ENCODE results near the gene STAC.

The STAC gene, protein sequence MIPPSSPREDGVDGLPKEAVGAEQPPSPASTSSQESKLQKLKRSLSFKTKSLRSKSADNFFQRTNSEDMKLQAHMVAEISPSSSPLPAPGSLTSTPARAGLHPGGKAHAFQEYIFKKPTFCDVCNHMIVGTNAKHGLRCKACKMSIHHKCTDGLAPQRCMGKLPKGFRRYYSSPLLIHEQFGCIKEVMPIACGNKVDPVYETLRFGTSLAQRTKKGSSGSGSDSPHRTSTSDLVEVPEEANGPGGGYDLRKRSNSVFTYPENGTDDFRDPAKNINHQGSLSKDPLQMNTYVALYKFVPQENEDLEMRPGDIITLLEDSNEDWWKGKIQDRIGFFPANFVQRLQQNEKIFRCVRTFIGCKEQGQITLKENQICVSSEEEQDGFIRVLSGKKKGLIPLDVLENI

GRCh38 chr3:36380221-36381031, at the start of gene STAC:
Gene STAC, plus strand, starts transcription at chr3:36380504. Its CDS starts 140 bp downstream, at chr3:36380644.
- DNase-seq (ENCODE audit: low read depth in 2 of 2, low spot score in 1 of 2): no peak

DNA sequence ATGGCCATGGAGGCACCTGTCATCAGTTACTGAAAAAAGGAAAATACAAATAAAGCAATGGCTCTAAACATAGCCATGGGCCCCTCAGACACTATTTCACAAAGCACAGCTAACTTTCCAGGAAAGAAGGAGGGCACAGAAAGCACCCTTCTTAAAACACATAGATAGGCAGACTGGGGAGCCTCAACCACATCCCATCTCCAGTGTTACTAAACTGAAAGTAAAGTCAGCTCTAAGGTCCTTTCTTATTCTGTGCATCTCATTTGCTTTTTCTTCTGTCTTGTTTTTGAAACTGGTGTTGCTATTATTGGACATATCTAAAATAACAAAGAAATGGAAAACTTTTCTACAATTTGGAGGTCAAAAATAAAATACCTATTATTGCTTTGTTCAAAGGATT, 48.2 kb upstream of the STAC start:
- DNase-seq (ENCODE audit: low read depth in 2 of 2, low spot score in 1 of 2): no peak

DNA sequence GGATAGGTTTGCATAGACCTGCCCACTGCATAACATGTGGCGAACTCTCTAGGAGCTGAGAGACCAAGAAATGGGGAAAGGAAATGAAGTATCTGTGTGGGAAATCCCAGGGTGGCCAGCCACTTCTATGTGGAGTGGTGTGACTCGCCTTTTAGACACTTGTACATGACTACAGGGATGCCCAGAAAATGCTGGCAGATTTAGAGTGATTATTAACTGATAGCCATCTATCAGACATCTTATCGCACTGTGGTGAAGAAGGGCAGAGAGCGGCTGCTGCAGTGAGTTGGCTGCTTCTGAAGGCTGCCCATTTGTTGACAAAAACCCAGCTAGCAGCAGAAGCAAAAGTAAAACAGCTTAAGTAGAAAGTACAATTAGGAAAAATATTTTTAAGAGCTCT, 18.1 kb upstream of the STAC start:
- no peak for DNase-seq (ENCODE audit: low read depth in 2 of 2, low spot score in 1 of 2)

GRCh38 chr3:36362973-36363372, 17.3 kb upstream of the STAC start:
- DNase-seq (ENCODE audit: low read depth in 2 of 2, low spot score in 1 of 2): no peak

DNA sequence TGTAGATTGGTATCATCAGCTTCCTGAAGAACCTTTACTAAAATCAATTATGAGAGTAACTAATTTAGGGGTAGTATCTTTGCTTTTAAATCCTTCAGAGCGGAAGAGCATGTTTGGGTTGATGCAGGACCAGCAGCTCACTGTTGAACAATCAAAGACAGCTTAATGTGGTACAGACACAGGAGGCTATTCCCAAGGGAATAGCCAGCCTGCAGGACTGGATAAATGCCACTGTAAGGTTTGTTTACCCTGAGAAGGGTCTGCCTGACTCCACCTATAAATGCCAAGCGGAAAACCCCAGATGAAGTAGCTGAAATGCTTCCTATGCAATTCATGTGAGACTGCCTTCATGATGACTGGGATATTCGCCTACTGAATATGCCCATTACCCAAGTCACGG, 16.0 kb upstream of the STAC start:
- no peak for DNase-seq (ENCODE audit: low read depth in 2 of 2, low spot score in 1 of 2)

DNA sequence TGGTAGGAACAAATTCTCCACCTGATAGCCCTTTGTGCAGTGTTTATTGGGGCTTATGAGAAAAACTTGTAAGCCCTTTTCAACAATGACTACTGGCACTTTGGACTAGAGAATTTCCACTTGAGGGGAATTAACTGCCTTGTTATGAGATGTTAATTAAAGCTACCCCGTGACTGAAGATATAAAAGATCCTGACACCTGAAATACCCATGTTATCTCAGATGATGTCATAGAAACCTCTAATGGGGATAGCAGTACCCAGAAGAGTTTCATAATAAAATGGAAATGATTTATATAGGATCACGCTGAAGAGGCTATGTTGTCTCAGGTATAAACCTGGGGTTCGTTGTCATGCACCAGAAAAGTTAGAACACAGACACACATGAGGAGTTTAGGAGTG, 14.5 kb upstream of the STAC start:
- no peak for DNase-seq (ENCODE audit: low read depth in 2 of 2, low spot score in 1 of 2)

- DNase-seq (ENCODE audit: low read depth in 2 of 2, low spot score in 1 of 2): no peak
Observed at GRCh38 chr3:36366308-36366707, 14.0 kb upstream of the STAC start.

GRCh38 chr3:36367912-36368573, 12.3 kb upstream of the STAC start:
- no peak for DNase-seq (ENCODE audit: low read depth in 2 of 2, low spot score in 1 of 2)

DNA sequence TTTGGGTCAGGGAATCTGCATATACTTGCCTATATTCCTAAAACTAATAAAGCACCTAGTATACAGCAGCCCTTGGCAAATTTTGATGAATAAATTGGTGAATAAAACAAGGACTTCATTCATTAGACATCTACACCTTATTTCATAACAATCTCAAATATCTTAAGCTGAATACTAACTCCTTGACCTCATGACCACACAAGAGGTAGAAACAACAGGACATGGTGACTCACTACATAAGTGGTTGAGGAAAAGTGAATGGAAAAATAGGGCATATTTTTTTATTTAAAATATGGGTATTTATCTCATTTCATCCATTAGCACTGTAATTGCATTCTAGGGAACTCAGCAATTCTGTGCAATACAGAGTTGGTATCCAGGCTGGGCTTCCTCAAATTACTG, 7.8 kb upstream of the STAC start:
- DNase-seq (ENCODE audit: low read depth in 2 of 2, low spot score in 1 of 2): no peak

DNA sequence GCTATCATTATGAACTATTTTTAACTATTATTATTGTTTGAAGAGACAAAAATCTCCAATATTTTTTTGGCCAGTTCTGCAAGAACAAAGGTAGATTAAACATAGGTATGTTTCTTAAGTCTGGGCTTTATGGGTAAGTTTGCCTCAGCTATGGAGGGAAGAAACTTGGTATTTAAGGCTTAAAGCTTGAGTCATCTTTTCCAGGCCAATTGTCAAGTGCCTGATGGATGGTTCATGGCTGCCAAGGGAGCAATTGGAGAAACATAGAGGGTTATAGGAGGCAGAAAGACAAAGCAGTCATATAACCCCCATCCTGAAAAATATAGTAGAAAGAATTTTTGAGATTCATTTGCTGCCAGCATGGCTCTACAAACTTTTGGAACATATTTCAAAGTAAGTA, 7.2 kb upstream of the STAC start:
- no peak for DNase-seq (ENCODE audit: low read depth in 2 of 2, low spot score in 1 of 2)

GRCh38 chr3:36373666-36374065, 6.6 kb upstream of the STAC start:
- DNase-seq (ENCODE audit: low read depth in 2 of 2, low spot score in 1 of 2): no peak

GRCh38 chr3:36379872-36380220, 458 bp upstream of the STAC start:
- DNase-seq (ENCODE audit: low read depth in 2 of 2, low spot score in 1 of 2): no peak

GRCh38 chr3:36381311-36381956, 1.1 kb downstream of the STAC start:
- DNase-seq (ENCODE audit: low read depth in 2 of 2, low spot score in 1 of 2): no peak

GRCh38 chr3:36393563-36393962, 13.3 kb downstream of the STAC start:
- no peak for DNase-seq (ENCODE audit: low read depth in 2 of 2, low spot score in 1 of 2)

DNA sequence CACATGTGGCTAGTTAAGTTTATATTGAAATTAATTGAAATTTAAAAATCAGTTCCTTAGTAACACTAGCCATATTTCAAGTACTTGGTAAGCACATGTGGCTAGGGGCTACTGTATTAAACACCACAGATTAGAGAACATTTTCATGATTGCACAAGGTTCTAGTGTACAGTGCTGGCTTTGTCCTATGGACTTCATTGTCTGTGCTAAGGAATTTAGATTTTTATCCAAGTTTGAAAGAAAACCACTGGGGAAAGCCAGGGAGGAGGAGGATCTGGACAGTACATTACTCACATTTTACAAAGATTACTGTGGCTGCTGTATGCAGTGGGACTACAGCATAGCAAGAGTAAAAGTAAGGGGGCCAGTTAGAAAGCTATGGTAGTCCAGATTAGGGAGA, 13.9 kb downstream of the STAC start:
- DNase-seq (ENCODE audit: low read depth in 2 of 2, low spot score in 1 of 2): no peak

GRCh38 chr3:36397841-36398240, 17.5 kb downstream of the STAC start:
- DNase-seq (ENCODE audit: low read depth in 2 of 2, low spot score in 1 of 2): no peak

DNA sequence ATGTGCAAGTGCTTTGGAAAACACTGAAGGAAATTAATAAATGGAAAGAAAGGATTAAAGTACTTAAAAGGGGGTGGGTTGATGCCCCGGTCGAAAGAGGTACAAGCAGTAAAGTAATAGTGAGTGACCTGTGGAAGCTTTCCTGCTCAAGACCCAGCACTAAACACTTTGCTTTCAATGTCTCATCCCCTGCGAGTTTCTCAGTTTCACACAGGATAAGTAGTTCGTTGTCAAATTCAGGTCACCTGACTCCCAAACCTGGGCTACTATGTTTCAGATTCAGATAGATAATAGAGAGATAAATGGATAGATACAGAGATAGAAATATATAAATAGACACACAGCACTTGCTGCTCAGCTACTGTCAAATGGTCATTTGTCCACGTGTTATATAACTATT, 19.6 kb downstream of the STAC start:
- no peak for DNase-seq (ENCODE audit: low read depth in 2 of 2, low spot score in 1 of 2)

- DNase-seq (ENCODE audit: low read depth in 2 of 2, low spot score in 1 of 2): no peak
Observed at GRCh38 chr3:36401056-36401455, 20.8 kb downstream of the STAC start.

GRCh38 chr3:36403661-36404060, 23.4 kb downstream of the STAC start:
- DNase-seq (ENCODE audit: low read depth in 2 of 2, low spot score in 1 of 2): no peak

GRCh38 chr3:36405190-36405589, 24.9 kb downstream of the STAC start:
- DNase-seq (ENCODE audit: low read depth in 2 of 2, low spot score in 1 of 2): no peak

DNA sequence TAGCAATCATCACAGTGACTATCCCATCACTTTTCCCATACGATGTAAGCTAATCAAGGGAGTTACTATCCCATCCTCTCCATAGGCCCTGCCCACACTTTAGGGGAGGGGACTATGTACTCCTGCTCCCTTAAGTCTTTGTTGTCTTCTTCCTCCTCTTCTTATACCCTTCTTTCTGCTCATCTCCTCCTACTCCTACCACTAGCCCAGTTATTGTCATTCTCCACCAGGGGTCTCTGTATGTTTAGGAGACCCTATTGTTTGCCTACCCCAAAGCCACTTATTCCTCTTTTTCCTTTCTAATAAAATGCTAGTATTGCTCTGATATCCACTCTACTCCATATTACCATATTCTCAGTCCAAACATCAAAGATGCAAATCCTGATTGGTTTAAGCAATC, 27.8 kb downstream of the STAC start:
- DNase-seq (ENCODE audit: low read depth in 2 of 2, low spot score in 1 of 2): no peak

DNA sequence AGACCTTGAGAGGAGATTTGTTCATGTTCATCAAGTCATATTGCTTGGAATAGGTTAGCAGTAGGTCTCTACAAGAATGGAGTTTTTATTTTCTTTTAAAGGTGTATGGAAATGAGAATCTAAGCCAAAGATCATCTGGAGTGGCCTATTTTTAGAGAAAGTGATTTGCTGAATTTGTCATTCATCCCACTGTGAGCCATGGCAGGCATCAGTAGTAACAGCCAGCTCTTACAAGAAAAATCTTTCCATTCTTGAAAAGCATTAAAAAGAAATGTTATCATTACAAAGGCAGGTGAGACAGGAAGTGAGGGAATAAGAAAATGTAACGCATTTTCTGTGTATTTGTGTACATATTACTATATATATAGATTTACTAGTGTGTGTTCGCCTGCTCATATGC, 29.6 kb downstream of the STAC start:
- no peak for DNase-seq (ENCODE audit: low read depth in 2 of 2, low spot score in 1 of 2)

Data from stimulated activated CD8-positive, alpha-beta memory T cell treated with anti-CD3 and anti-CD28 coated beads, Interleukin-4, amount 100 ng/mL, for 4 hours (primary cell).